Spleen (tissue), 7 donors: ENCODE results near the gene SNRNP27.

Experiments
- POLR2A ChIP-seq, 3 donors: fragments of 450-650 bp; IDR thresholded peaks; one replicate each; pipeline ENCODE4 v1.5.1; 2017; ENCODE audit warnings: antibody characterized with exemption in 3 of 3, mild to moderate bottlenecking in 1 of 3
- POLR2AphosphoS5 ChIP-seq, 3 donors: sonication (generic); formaldehyde crosslinking; IDR thresholded peaks; one replicate each; pipeline ENCODE4 v1.5.1; 2017; ENCODE audit warnings: antibody characterized with exemption in 3 of 3
- TF ChIP-seq, protein P1 (sequence below), 11 experiments: fragments of 200-600 bp in 7 of 11; fragments of 450-650 bp in 4 of 11; sonication (generic) in 4 of 11; IDR thresholded peaks in 8 of 11; conservative IDR thresholded peaks in 3 of 11; 1 replicate in 7 of 11; 2 replicates in 4 of 11; pipeline versions ENCODE4 v1.4.0 to v1.8.0; 2016 to 2021; ENCODE audit warnings: antibody characterized with exemption in 11 of 11, inconsistent platforms in 4 of 11, mild to moderate bottlenecking in 1 of 11
- donor health status: DM: no; HTN: no; CAD: no; lungs with moderate emphysema.
- donor health status: DM: no; HTN: no; CAD: no.
- donor health status: DM: no; HTN: no; CAD: no.

DNA sequence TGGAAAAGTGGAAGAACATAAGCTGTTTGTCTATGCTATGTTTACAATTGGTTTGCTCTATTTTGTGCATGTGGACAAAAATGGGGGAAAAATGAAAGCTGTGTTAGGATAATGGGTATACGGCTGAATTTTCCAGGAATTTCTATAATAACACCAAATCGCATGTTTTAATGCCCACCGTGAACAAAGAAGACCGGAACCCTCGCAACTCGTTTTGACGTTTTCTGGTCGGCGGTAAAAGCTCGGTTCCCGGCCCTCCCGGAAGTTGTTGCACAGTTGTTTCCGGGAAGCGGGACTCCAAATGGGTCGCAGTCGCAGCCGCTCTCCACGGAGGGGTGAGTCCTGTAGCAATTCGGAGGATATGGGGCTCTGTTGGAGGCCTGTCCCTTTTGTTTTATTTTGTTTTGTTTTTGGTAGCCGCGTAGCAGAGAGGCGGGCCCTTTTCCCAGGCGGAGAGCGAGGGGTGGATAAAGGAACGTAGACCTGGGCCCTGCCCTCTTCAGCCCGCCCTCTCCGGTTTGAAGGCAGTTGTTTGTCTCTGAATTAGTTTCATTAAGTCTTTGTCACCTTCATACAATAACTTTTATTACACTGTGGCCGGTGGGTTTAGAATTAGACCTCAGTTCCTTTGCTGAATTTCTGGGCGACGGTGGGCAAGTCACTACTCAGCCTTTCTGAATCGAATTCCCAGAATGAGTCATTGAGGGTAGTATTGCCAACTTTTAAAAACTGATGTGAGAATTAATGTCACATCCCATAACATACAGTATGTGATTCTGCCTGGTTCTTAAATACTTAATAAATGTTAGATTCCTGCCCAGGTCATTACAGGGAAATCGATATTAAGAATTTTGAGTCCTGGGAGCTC, at the start of gene SNRNP27:
- TF ChIP-seq, protein P1, sequence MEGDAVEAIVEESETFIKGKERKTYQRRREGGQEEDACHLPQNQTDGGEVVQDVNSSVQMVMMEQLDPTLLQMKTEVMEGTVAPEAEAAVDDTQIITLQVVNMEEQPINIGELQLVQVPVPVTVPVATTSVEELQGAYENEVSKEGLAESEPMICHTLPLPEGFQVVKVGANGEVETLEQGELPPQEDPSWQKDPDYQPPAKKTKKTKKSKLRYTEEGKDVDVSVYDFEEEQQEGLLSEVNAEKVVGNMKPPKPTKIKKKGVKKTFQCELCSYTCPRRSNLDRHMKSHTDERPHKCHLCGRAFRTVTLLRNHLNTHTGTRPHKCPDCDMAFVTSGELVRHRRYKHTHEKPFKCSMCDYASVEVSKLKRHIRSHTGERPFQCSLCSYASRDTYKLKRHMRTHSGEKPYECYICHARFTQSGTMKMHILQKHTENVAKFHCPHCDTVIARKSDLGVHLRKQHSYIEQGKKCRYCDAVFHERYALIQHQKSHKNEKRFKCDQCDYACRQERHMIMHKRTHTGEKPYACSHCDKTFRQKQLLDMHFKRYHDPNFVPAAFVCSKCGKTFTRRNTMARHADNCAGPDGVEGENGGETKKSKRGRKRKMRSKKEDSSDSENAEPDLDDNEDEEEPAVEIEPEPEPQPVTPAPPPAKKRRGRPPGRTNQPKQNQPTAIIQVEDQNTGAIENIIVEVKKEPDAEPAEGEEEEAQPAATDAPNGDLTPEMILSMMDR (IDR thresholded peaks at IDR 0.05 in 8 of 11, conservative IDR thresholded peaks at IDR 0.05 in 3 of 11), result peak in 1 of 11 experiments; percentile 8
- TF ChIP-seq POLR2A (IDR thresholded peaks at IDR 0.05) (no peak), POLR2AphosphoS5 (IDR thresholded peaks at IDR 0.05) (peak; percentile 57 to 89 (median 81))
